HG02798 (cell line): ENCODE measurements around the gene TAF4.

Experiments used
- ATAC-seq: cut with Tn5 transposase; IDR thresholded peaks from one replicate; pipeline ENCODE4 v1.9.1; 2021; ENCODE audit warnings: mild to moderate bottlenecking; ENCODE audit not compliant: unreplicated experiment, poor library complexity

TAF4 gene

GRCh38 chr20:62045529-62046285, 20.0 kb downstream of the TAF4 start:
- ATAC-seq = no peak

- no peak for ATAC-seq
Observed at GRCh38 chr20:62045118-62045517, 20.6 kb downstream of the TAF4 start.

- no peak for ATAC-seq
Observed at GRCh38 chr20:62044631-62045030, 21.1 kb downstream of the TAF4 start.

- no peak for ATAC-seq
Observed at GRCh38 chr20:62043131-62043914, 22.4 kb downstream of the TAF4 start.

GRCh38 chr20:62042025-62042820, 23.5 kb downstream of the TAF4 start:
- no peak for ATAC-seq

- ATAC-seq = no peak
Observed at GRCh38 chr20:62040933-62041332, 24.7 kb downstream of the TAF4 start.

GRCh38 chr20:62040381-62040922, 25.2 kb downstream of the TAF4 start:
- no peak for ATAC-seq

GRCh38 chr20:62039738-62040137, 25.9 kb downstream of the TAF4 start:
- ATAC-seq = no peak

GRCh38 chr20:62032609-62033368, 32.9 kb downstream of the TAF4 start:
- ATAC-seq = no peak

GRCh38 chr20:62031462-62032092, 34.1 kb downstream of the TAF4 start:
- no peak for ATAC-seq

- ATAC-seq = peak; percentile 42
Observed at GRCh38 chr20:62030834-62031434, 34.7 kb downstream of the TAF4 start.

- ATAC-seq = no peak
Observed at GRCh38 chr20:62030357-62030756, 35.3 kb downstream of the TAF4 start.

- ATAC-seq = no peak
Observed at GRCh38 chr20:62029949-62030348, 35.7 kb downstream of the TAF4 start.

GRCh38 chr20:62029296-62029695, 36.4 kb downstream of the TAF4 start:
- ATAC-seq = no peak

GRCh38 chr20:62028384-62028783, 37.3 kb downstream of the TAF4 start:
- no peak for ATAC-seq

GRCh38 chr20:62027698-62028321, 37.9 kb downstream of the TAF4 start:
- ATAC-seq = no peak

- no peak for ATAC-seq
Observed at GRCh38 chr20:62027116-62027515, 38.6 kb downstream of the TAF4 start.

- ATAC-seq = no peak
Observed at GRCh38 chr20:62026564-62026856, 39.2 kb downstream of the TAF4 start.
